Measurements from ENCODE around the gene GRIP1. TPM values are rescaled to one million over a fixed set of nuclear protein-coding genes. Genes with fewer than 3 reads are reported as not detected.
A peak's percentile ranks its signal among the peaks of the same experiment; 100 is the strongest.

The GRIP1 gene
- total RNA-seq, 2 experiments from 2014 or later: 5.4 TPM

- ChIA-PET CTCF (interaction anchor here (1.5 kb wide), 1 partner anchor 81 kb away, joined by 3 read pairs; no protein-coding TSS in a partner anchor), POLR2A (no interaction called here)
- Mint-ChIP-seq H3K27ac (no peak overlapping the region), H3K36me3 (ENCODE audit: low read depth) (peaks cover 40% of the 10 kb centered on the region), H3K4me1 (ENCODE audit: low read depth) (no peaks in the 10 kb centered on the region), H3K4me3 (no peak overlapping the region), H3K9me3 (no peaks in the 10 kb centered on the region), H3K27me3 (no peaks in the 10 kb centered on the region)
- Histone ChIP-seq H3K9me3 (ENCODE audit: control insufficient read depth in 1 of 2, insufficient read depth in 1 of 2, low read length in 2 of 2) (no peaks in the 10 kb centered on the region), H3K27ac (ENCODE audit: low read depth in 1 of 2, low read length in 2 of 2) (no peak overlapping the region), H3K4me1 (ENCODE audit: insufficient read depth, low read length) (no peaks in the 10 kb centered on the region), H3K36me3 (ENCODE audit: insufficient read depth, low read length) (peaks cover 42% of the 10 kb centered on the region), H3K4me3 (ENCODE audit: low read length) (no peak overlapping the region), H3K27me3 (ENCODE audit: control insufficient read depth in 1 of 2, insufficient read depth in 2 of 2, low read length in 2 of 2) (no peaks in the 10 kb centered on the region)
- TF ChIP-seq CTCF (IDR thresholded peaks at IDR 0.05): no peak
- intact Hi-C loops (cut with DNase I, micrococcal nuclease): no loop called here
- DNase-seq: no peak
- ATAC-seq (ENCODE audit: poor library complexity): no peak
These were observed 327.6 kb downstream of the GRIP1 start for GRCh38 chr12:66351301-66351700.

- DNase-seq (no peak), ATAC-seq (ENCODE audit: poor library complexity) (no peak)
- peaks cover 14% of the 10 kb centered on the region for H3K36me3 Mint-ChIP-seq (ENCODE audit: low read depth)
- H3K27ac Mint-ChIP-seq: peak overlapping the region; percentile 40
- H3K9me3 ChIP-seq (ENCODE audit: control insufficient read depth in 1 of 2, insufficient read depth in 1 of 2, low read length in 2 of 2): peaks cover 4 to 9% of the 10 kb centered on the region in 2 experiments
- TF ChIP-seq CTCF (IDR thresholded peaks at IDR 0.05): no peak
- no peak overlapping the region for H3K27ac ChIP-seq (ENCODE audit: low read depth in 1 of 2, low read length in 2 of 2)
- H3K27me3 ChIP-seq (ENCODE audit: control insufficient read depth in 1 of 2, insufficient read depth in 2 of 2, low read length in 2 of 2): no peaks in the 10 kb centered on the region
- POLR2A ChIA-PET: no interaction called here
- H3K27me3 Mint-ChIP-seq: no peaks in the 10 kb centered on the region
- CTCF ChIA-PET: interaction anchor here (1.8 to 2.3 kb wide), 2 partner anchors 67 to 76 kb away, joined by 4 to 5 read pairs; no protein-coding TSS in a partner anchor
- H3K9me3 Mint-ChIP-seq: no peaks in the 10 kb centered on the region
- H3K4me1 Mint-ChIP-seq (ENCODE audit: low read depth): peaks cover 28% of the 10 kb centered on the region
- peaks cover 73% of the 10 kb centered on the region for H3K36me3 ChIP-seq (ENCODE audit: insufficient read depth, low read length)
- peaks cover 2% of the 10 kb centered on the region for H3K4me1 ChIP-seq (ENCODE audit: insufficient read depth, low read length)
- intact Hi-C loops (cut with DNase I, micrococcal nuclease): loop anchor here in 1 of 2 experiments (10.0 kb wide), 1 partner anchor 71 kb away; no protein-coding TSS in a partner anchor
- no peak overlapping the region for H3K4me3 Mint-ChIP-seq
- no peak overlapping the region for H3K4me3 ChIP-seq (ENCODE audit: low read length)
These were observed 332.9 kb downstream of the GRIP1 start for GRCh38 chr12:66345956-66346355.

- DNase-seq: no peak
These were observed 333.7 kb downstream of the GRIP1 start for GRCh38 chr12:66345212-66345611.

More at GRCh38 chr12:66345212-66345611, 333.7 kb downstream of the GRIP1 start:
- ChIA-PET CTCF (interaction anchor here (1.8 to 2.3 kb wide), 2 partner anchors 66 to 75 kb away, joined by 4 to 5 read pairs; no protein-coding TSS in a partner anchor), POLR2A (no interaction called here)
- Mint-ChIP-seq H3K4me1 (ENCODE audit: low read depth) (peaks cover 28% of the 10 kb centered on the region), H3K27ac (peak overlapping the region; percentile 40), H3K9me3 (peaks cover 1% of the 10 kb centered on the region), H3K36me3 (ENCODE audit: low read depth) (peaks cover 6% of the 10 kb centered on the region), H3K4me3 (no peak overlapping the region), H3K27me3 (no peaks in the 10 kb centered on the region)
- Histone ChIP-seq H3K4me3 (ENCODE audit: low read length) (no peak overlapping the region), H3K27me3 (ENCODE audit: control insufficient read depth in 1 of 2, insufficient read depth in 2 of 2, low read length in 2 of 2) (no peaks in the 10 kb centered on the region), H3K36me3 (ENCODE audit: insufficient read depth, low read length) (peaks cover 74% of the 10 kb centered on the region), H3K9me3 (ENCODE audit: control insufficient read depth in 1 of 2, insufficient read depth in 1 of 2, low read length in 2 of 2) (peaks cover 7 to 16% of the 10 kb centered on the region in 2 experiments), H3K27ac (ENCODE audit: low read depth in 1 of 2, low read length in 2 of 2) (no peak overlapping the region), H3K4me1 (ENCODE audit: insufficient read depth, low read length) (peaks cover 2% of the 10 kb centered on the region)
- TF ChIP-seq CTCF (IDR thresholded peaks at IDR 0.05): no peak
- intact Hi-C loops (cut with DNase I, micrococcal nuclease): loop anchor here in 1 of 2 experiments (10.0 kb wide), 1 partner anchor 70 kb away; no protein-coding TSS in a partner anchor
- ATAC-seq (ENCODE audit: poor library complexity): no peak

Measured in CD4-positive, alpha-beta T cell (primary cell).